ENCODE data around the gene SORCS2. TPM values are rescaled to one million over a fixed set of nuclear protein-coding genes. Genes with fewer than 3 reads are reported as not detected.

Gene SORCS2
- total RNA-seq, 1 donor from 2014 or later = 29.5 TPM

GRCh38 chr4:7699825-7700224 is 507.5 kb downstream of the SORCS2 start:
- Mint-ChIP-seq H3K27me3 (ENCODE audit: unreplicated experiment) (peaks cover 18% of the 10 kb centered on the region), H3K27ac (ENCODE audit: unreplicated experiment) (no peak overlapping the region), H3K9me3 (ENCODE audit: unreplicated experiment) (peaks cover 22% of the 10 kb centered on the region), H3K4me1 (ENCODE audit: low read depth, unreplicated experiment) (peaks cover 42% of the 10 kb centered on the region), H3K4me3 (ENCODE audit: unreplicated experiment) (no peak overlapping the region), H3K36me3 (ENCODE audit: unreplicated experiment) (no peaks in the 10 kb centered on the region)
- DNase-seq = no peak
- no peak for TF ChIP-seq CTCF (IDR thresholded peaks at IDR 0.05; ENCODE audit: partially characterized antibody, unreplicated experiment)

- no peak for TF ChIP-seq CTCF (IDR thresholded peaks at IDR 0.05; ENCODE audit: partially characterized antibody, unreplicated experiment)
- peaks cover 20% of the 10 kb centered on the region for H3K9me3 Mint-ChIP-seq (ENCODE audit: unreplicated experiment)
- no peak overlapping the region for H3K4me3 Mint-ChIP-seq (ENCODE audit: unreplicated experiment)
- no peak overlapping the region for H3K27ac Mint-ChIP-seq (ENCODE audit: unreplicated experiment)
- H3K4me1 Mint-ChIP-seq (ENCODE audit: low read depth, unreplicated experiment) = peaks cover 42% of the 10 kb centered on the region
- peaks cover 18% of the 10 kb centered on the region for H3K27me3 Mint-ChIP-seq (ENCODE audit: unreplicated experiment)
- no peak for DNase-seq
- no peaks in the 10 kb centered on the region for H3K36me3 Mint-ChIP-seq (ENCODE audit: unreplicated experiment)
These were observed 508.3 kb downstream of the SORCS2 start for GRCh38 chr4:7700665-7701064.

- Mint-ChIP-seq H3K9me3 (ENCODE audit: unreplicated experiment) (peaks cover 20% of the 10 kb centered on the region), H3K4me1 (ENCODE audit: low read depth, unreplicated experiment) (peaks cover 36% of the 10 kb centered on the region), H3K4me3 (ENCODE audit: unreplicated experiment) (no peak overlapping the region), H3K36me3 (ENCODE audit: unreplicated experiment) (no peaks in the 10 kb centered on the region), H3K27ac (ENCODE audit: unreplicated experiment) (peak overlapping the region; percentile 55), H3K27me3 (ENCODE audit: unreplicated experiment) (peaks cover 15% of the 10 kb centered on the region)
- TF ChIP-seq CTCF (IDR thresholded peaks at IDR 0.05; ENCODE audit: partially characterized antibody, unreplicated experiment) = no peak
- DNase-seq = no peak
These were observed 509.7 kb downstream of the SORCS2 start for GRCh38 chr4:7701866-7702649.

DNA sequence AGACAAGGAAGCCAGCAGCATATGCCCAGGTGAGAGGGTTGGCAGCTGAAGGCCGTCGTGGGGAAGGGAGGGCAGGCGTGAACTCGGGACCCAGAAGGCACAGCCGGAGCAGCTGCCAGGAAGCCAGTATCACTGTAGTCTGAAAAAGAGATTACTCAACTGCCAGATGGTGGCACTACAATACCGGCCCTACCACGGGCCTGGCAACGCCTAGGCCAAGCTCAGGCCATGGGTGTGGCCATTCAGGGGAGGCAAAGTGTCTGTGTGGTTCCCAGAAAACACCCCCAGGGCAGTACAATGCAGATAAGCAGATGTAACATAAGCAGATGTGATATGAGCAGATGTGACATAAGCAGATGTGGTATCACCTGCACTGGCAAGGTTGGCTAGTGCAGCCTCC is 511.4 kb downstream of the SORCS2 start:
- Mint-ChIP-seq H3K9me3 (ENCODE audit: unreplicated experiment) (peaks cover 10% of the 10 kb centered on the region), H3K4me3 (ENCODE audit: unreplicated experiment) (peak overlapping the region; percentile 15), H3K4me1 (ENCODE audit: low read depth, unreplicated experiment) (peaks cover 23% of the 10 kb centered on the region), H3K27ac (ENCODE audit: unreplicated experiment) (no peak overlapping the region), H3K27me3 (ENCODE audit: unreplicated experiment) (peaks cover 11% of the 10 kb centered on the region), H3K36me3 (ENCODE audit: unreplicated experiment) (no peaks in the 10 kb centered on the region)
- TF ChIP-seq CTCF (IDR thresholded peaks at IDR 0.05; ENCODE audit: partially characterized antibody, unreplicated experiment) = no peak
- DNase-seq = no peak

GRCh38 chr4:7704091-7704490 is 511.8 kb downstream of the SORCS2 start:
- TF ChIP-seq CTCF (IDR thresholded peaks at IDR 0.05; ENCODE audit: partially characterized antibody, unreplicated experiment) = no peak
- H3K36me3 Mint-ChIP-seq (ENCODE audit: unreplicated experiment) = no peaks in the 10 kb centered on the region
- no peak overlapping the region for H3K27ac Mint-ChIP-seq (ENCODE audit: unreplicated experiment)

More at GRCh38 chr4:7704091-7704490, 511.8 kb downstream of the SORCS2 start:
- Mint-ChIP-seq H3K4me3 (ENCODE audit: unreplicated experiment) (no peak overlapping the region), H3K27me3 (ENCODE audit: unreplicated experiment) (peaks cover 9% of the 10 kb centered on the region), H3K4me1 (ENCODE audit: low read depth, unreplicated experiment) (peaks cover 19% of the 10 kb centered on the region), H3K9me3 (ENCODE audit: unreplicated experiment) (peaks cover 9% of the 10 kb centered on the region)
- DNase-seq = no peak
